SK-N-SH (cell line): ENCODE results near the gene SIM1.

ENCODE experiments used
- EP300 ChIP-seq, 2 experiments: IDR thresholded peaks; 2 replicates each; pipeline versions ENCODE4 v1.4.0 to v1.6.1; 2012; ENCODE audit warnings: borderline replicate concordance in 1 of 2, low read depth in 1 of 2, low read length in 1 of 2
- EZH2phosphoT487 ChIP-seq: fragments of 200-600 bp; sonication (generic); IDR thresholded peaks from 2 replicates; pipeline ENCODE4 v1.6.1; 2017; ENCODE audit warnings: low read depth, mixed run types, mild to moderate bottlenecking, antibody characterized with exemption, moderate library complexity, borderline replicate concordance
- FOXM1 ChIP-seq: IDR thresholded peaks from 2 replicates; pipeline ENCODE4 v1.4.0; 2012; ENCODE audit warnings: low read depth, mild to moderate bottlenecking
- GATA2 ChIP-seq: sonication (generic); formaldehyde crosslinking; IDR thresholded peaks from 2 replicates; pipeline ENCODE4 v1.5.0; 2020; ENCODE audit warnings: mild to moderate bottlenecking, missing genetic modification reagents
- MXI1 ChIP-seq: IDR thresholded peaks from 2 replicates; pipeline ENCODE4 v1.6.1; 2012; ENCODE audit warnings: mild to moderate bottlenecking, low read depth, low read length, improper control_type of control experiment
- NFIC ChIP-seq: IDR thresholded peaks from 2 replicates; pipeline ENCODE4 v1.4.0; 2012; ENCODE audit warnings: borderline replicate concordance
- POLR2AphosphoS5 ChIP-seq: IDR thresholded peaks from 2 replicates; pipeline ENCODE4 v1.6.1; 2012; ENCODE audit warnings: low read depth, low read length
- RCOR1 ChIP-seq: fragments of 150-350 bp; IDR thresholded peaks from 2 replicates; pipeline ENCODE4 v1.6.1; 2017; ENCODE audit warnings: antibody characterized with exemption, low read length
- RFX5 ChIP-seq: IDR thresholded peaks from 2 replicates; pipeline ENCODE4 v1.6.1; 2012; ENCODE audit warnings: mild to moderate bottlenecking, improper control_type of control experiment, low read length
- RXRA ChIP-seq: IDR thresholded peaks from 2 replicates; pipeline ENCODE4 v1.4.0; 2012; ENCODE audit warnings: low read depth, mild to moderate bottlenecking, borderline replicate concordance
- SIN3A ChIP-seq: IDR thresholded peaks from 2 replicates; pipeline ENCODE4 v1.6.1; 2012; ENCODE audit warnings: low read depth, mild to moderate bottlenecking, low read length, moderate library complexity, borderline replicate concordance
- TEAD4 ChIP-seq: IDR thresholded peaks from 2 replicates; pipeline ENCODE4 v1.4.0; 2012; ENCODE audit warnings: mild to moderate bottlenecking, borderline replicate concordance; ENCODE audit not compliant: insufficient read depth
- TF ChIP-seq, protein P1 (sequence below): fragments of 200-600 bp; sonication (generic); IDR thresholded peaks from 2 replicates; pipeline ENCODE4 v1.6.1; 2017; ENCODE audit warnings: antibody characterized with exemption, mild to moderate bottlenecking, moderate library complexity
- TF ChIP-seq, protein P2 (sequence below): IDR thresholded peaks from 2 replicates; pipeline ENCODE4 v1.6.1; 2012; ENCODE audit warnings: mild to moderate bottlenecking, low read depth, low read length, moderate library complexity

DNA sequence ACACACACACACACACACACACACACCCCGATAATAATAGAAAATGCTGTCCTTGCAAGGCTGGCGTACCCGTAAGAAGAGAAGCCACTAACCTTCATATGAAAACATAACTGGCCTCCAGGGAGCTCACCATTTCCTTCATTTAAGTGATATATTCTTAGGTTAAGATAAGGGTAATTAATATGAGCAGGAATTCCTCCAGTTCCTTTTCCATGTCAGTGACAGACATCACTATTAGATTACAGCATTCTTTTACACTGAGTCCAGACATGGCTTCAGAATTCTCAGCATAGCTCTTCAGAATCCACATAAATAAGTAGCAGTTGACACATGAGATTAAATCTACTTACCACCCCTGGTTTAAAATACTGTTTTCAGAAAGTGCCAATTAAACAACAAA is 121.9 kb downstream of the SIM1 start:
- TF ChIP-seq SIN3A = no peak
- no peak for TF ChIP-seq POLR2AphosphoS5
- TF ChIP-seq, protein P1, sequence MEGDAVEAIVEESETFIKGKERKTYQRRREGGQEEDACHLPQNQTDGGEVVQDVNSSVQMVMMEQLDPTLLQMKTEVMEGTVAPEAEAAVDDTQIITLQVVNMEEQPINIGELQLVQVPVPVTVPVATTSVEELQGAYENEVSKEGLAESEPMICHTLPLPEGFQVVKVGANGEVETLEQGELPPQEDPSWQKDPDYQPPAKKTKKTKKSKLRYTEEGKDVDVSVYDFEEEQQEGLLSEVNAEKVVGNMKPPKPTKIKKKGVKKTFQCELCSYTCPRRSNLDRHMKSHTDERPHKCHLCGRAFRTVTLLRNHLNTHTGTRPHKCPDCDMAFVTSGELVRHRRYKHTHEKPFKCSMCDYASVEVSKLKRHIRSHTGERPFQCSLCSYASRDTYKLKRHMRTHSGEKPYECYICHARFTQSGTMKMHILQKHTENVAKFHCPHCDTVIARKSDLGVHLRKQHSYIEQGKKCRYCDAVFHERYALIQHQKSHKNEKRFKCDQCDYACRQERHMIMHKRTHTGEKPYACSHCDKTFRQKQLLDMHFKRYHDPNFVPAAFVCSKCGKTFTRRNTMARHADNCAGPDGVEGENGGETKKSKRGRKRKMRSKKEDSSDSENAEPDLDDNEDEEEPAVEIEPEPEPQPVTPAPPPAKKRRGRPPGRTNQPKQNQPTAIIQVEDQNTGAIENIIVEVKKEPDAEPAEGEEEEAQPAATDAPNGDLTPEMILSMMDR = no peak
- TF ChIP-seq TEAD4 = peak; percentile 84
- no peak for TF ChIP-seq NFIC
- peak in 1 of 2 experiments; percentile 64; a peak in 1 of 4 replicates for TF ChIP-seq EP300 (IDR thresholded peaks at IDR 0.05; ENCODE audit: borderline replicate concordance in 1 of 2, low read depth in 1 of 2, low read length in 1 of 2)
- peak; percentile 26; the same call in 1 of the 2 replicates for TF ChIP-seq RXRA
- TF ChIP-seq, protein P2, sequence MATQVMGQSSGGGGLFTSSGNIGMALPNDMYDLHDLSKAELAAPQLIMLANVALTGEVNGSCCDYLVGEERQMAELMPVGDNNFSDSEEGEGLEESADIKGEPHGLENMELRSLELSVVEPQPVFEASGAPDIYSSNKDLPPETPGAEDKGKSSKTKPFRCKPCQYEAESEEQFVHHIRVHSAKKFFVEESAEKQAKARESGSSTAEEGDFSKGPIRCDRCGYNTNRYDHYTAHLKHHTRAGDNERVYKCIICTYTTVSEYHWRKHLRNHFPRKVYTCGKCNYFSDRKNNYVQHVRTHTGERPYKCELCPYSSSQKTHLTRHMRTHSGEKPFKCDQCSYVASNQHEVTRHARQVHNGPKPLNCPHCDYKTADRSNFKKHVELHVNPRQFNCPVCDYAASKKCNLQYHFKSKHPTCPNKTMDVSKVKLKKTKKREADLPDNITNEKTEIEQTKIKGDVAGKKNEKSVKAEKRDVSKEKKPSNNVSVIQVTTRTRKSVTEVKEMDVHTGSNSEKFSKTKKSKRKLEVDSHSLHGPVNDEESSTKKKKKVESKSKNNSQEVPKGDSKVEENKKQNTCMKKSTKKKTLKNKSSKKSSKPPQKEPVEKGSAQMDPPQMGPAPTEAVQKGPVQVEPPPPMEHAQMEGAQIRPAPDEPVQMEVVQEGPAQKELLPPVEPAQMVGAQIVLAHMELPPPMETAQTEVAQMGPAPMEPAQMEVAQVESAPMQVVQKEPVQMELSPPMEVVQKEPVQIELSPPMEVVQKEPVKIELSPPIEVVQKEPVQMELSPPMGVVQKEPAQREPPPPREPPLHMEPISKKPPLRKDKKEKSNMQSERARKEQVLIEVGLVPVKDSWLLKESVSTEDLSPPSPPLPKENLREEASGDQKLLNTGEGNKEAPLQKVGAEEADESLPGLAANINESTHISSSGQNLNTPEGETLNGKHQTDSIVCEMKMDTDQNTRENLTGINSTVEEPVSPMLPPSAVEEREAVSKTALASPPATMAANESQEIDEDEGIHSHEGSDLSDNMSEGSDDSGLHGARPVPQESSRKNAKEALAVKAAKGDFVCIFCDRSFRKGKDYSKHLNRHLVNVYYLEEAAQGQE = no peak
- 0 out of 2 replicates have a peak, but pooled peaks have one; percentile 22 for TF ChIP-seq FOXM1
- no peak for TF ChIP-seq EZH2phosphoT487
- no peak for TF ChIP-seq RCOR1
- TF ChIP-seq RFX5 = no peak
- no peak for TF ChIP-seq GATA2 (CRISPR knock-in tag)
- TF ChIP-seq MXI1 = no peak
